BE2C (cell line): ENCODE results near the gene FREM1.

Experiments used
- DNase-seq: peaks from one replicate; pipeline ENCODE4 v3.0.0-alpha.2; 2020
- H3K27me3 ChIP-seq: fragments of 250-450 bp; sonication (Bioruptor Pico); 2 replicates; pipeline ENCODE4 v1.5.1; 2020; ENCODE audit warnings: mild to moderate bottlenecking
- H3K36me3 ChIP-seq: fragments of 250-450 bp; sonication (Bioruptor Pico); 2 replicates; pipeline ENCODE4 v1.5.1; 2020; ENCODE audit warnings: mild to moderate bottlenecking
- H3K4me1 ChIP-seq: fragments of 250-450 bp; sonication (Bioruptor Pico); 2 replicates; pipeline ENCODE4 v1.5.1; 2020
- H3K4me3 ChIP-seq: 2 replicates; pipeline ENCODE4 v1.5.1; 2011; ENCODE audit warnings: low read depth, low read length
- H3K9me3 ChIP-seq: fragments of 250-450 bp; sonication (Bioruptor Pico); 2 replicates; pipeline ENCODE4 v1.5.1; 2020
- TF ChIP-seq, protein P1 (sequence below): IDR thresholded peaks from 2 replicates; pipeline ENCODE4 v1.5.1; 2012; ENCODE audit warnings: mild to moderate bottlenecking, low read depth, low read length

The FREM1 gene

DNA sequence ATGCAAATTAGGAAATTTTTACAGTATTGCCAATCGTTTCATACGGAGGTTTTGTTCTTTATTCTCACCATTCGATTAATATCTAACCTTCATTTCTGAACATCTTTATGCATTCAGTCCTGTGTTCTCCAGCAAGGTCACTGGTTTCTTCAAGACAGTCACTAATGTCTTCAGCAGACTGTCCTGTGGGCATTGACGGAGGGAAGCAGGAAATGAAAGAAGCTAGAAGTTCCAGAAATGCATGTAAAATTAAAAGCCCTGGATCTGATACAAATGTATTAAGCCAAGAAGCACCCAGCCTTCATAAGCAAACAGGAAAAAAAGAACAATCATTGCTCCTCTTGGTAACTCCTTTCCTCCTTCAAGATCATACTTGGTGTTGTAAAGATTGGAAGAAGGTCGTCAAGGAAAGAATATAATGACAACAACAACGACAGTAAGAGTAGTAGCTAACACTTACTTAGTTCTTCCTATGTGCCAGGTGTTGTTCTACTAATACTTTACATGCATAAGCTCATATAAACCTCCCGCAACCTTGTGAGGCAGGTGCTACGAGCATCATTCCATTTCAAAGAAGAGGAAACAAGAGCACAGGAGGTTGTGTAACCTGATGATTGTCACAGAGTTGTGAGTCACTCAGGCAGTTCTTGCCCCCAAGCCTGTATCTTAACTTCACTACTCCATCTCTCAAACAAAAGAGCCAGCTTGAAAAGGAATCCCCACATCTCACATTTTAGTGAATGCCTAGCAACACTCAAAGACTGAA lies 127.8 kb downstream of the FREM1 start:
- no peak overlapping the region for H3K4me3 ChIP-seq
- no peaks in the 10 kb centered on the region; the same call in 1 of the 2 replicates for H3K4me1 ChIP-seq
- H3K27me3 ChIP-seq = no peaks in the 10 kb centered on the region
- DNase-seq = no peak
- H3K36me3 ChIP-seq = no peaks in the 10 kb centered on the region
- H3K9me3 ChIP-seq = no peaks in the 10 kb centered on the region
- TF ChIP-seq, protein P1, sequence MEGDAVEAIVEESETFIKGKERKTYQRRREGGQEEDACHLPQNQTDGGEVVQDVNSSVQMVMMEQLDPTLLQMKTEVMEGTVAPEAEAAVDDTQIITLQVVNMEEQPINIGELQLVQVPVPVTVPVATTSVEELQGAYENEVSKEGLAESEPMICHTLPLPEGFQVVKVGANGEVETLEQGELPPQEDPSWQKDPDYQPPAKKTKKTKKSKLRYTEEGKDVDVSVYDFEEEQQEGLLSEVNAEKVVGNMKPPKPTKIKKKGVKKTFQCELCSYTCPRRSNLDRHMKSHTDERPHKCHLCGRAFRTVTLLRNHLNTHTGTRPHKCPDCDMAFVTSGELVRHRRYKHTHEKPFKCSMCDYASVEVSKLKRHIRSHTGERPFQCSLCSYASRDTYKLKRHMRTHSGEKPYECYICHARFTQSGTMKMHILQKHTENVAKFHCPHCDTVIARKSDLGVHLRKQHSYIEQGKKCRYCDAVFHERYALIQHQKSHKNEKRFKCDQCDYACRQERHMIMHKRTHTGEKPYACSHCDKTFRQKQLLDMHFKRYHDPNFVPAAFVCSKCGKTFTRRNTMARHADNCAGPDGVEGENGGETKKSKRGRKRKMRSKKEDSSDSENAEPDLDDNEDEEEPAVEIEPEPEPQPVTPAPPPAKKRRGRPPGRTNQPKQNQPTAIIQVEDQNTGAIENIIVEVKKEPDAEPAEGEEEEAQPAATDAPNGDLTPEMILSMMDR = no peak

DNA sequence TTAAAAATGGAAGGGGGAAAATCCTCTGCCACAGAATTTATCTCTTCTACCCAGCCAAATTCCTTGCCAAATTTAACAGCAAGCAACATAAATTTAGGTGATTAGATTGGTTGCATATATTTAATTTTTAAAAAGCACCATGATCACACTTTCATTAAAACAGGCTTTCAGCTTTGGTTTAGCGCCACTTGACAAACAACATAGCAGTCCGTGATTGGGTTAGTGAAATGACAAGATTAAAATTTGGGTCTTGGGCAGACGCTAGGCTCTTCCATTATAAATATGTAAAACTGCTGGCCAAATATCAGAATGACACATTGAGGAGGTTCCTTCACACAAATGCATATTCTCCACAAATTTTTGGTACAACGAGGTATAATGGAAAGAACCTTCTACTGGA lies 129.5 kb downstream of the FREM1 start:
- TF ChIP-seq, protein P1 = no peak
- no peaks in the 10 kb centered on the region for H3K36me3 ChIP-seq
- no peak overlapping the region for H3K4me3 ChIP-seq

DNA sequence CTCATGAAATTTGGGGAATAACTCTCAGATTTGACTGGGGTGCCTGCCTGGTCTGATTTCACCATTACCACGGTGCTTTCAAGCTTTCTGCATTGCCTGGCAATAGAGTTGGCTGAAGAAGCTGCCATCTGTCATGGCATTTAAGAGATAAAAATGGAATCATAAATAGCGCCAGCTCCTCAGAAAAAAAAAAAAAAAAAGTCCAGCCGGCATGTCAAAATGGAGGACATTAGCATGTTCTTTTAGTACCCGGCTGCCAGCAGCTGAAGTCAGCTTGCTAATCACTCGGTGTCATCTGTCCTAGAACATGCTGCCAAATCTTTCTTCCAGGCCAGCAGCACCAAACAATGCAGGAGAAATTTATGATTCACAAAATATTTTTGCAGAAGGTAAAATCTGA lies 130.0 kb downstream of the FREM1 start:
- Histone ChIP-seq H3K27me3 (no peaks in the 10 kb centered on the region), H3K36me3 (no peaks in the 10 kb centered on the region), H3K4me1 (no peaks in the 10 kb centered on the region; the same call in 1 of the 2 replicates), H3K4me3 (no peak overlapping the region), H3K9me3 (no peaks in the 10 kb centered on the region)
- TF ChIP-seq, protein P1 = no peak
- DNase-seq = peak; percentile 13

More for the DNA sequence above, 129.5 kb downstream of the FREM1 start:
- Histone ChIP-seq H3K9me3 (no peaks in the 10 kb centered on the region), H3K27me3 (no peaks in the 10 kb centered on the region), H3K4me1 (no peaks in the 10 kb centered on the region; the same call in 1 of the 2 replicates)
- DNase-seq = no peak

DNA sequence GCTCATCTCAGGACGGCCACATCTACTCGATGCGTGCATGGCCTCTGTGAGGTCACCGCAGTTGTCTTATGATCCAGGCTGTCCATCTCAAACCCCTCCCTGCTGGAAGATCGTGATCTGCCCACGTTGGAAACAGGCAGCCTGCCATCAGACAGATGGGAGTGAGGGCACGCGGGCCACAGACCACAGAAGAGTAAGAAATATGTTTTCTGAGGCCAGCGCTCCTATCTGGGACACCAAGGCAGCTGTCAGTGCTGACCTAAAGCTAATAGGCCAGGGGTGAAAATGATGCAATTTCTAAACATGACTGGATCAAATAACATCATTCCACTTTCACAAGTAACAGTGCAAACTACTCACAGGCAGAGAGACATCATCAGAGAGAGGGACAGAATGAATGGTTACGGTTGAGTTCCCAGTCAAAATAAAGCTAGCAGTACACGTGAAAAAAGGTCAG lies 130.6 kb downstream of the FREM1 start:
- Histone ChIP-seq H3K27me3 (no peaks in the 10 kb centered on the region), H3K9me3 (no peaks in the 10 kb centered on the region), H3K4me3 (no peak overlapping the region), H3K4me1 (no peaks in the 10 kb centered on the region; the same call in 1 of the 2 replicates), H3K36me3 (no peaks in the 10 kb centered on the region)
- TF ChIP-seq, protein P1 = no peak
- no peak for DNase-seq

DNA sequence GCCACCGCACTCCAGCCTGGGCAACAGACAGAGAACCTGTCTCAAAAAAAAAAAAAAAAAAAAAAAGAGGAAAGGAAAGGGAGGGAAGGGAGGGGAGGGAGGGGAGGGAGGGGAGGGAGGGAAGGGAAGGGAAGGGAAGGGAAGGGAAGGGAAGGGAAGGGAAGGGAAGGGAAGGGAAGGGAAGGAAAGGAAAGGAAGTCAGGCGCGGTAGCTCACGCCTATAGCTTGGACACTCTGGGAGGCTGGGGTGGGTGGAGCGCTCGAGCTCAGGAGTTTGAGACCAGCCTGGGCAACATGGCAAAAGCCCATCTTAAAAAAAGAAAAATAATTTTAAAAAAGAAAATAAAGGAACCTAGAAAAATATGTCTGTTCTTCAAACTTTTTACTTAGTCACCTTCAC lies 131.7 kb downstream of the FREM1 start:
- no peaks in the 10 kb centered on the region; the same call in 1 of the 2 replicates for H3K4me1 ChIP-seq
- H3K27me3 ChIP-seq = no peaks in the 10 kb centered on the region
- no peaks in the 10 kb centered on the region for H3K36me3 ChIP-seq
- no peak overlapping the region for H3K4me3 ChIP-seq
- no peaks in the 10 kb centered on the region for H3K9me3 ChIP-seq
- TF ChIP-seq, protein P1 = no peak
- no peak for DNase-seq

DNA sequence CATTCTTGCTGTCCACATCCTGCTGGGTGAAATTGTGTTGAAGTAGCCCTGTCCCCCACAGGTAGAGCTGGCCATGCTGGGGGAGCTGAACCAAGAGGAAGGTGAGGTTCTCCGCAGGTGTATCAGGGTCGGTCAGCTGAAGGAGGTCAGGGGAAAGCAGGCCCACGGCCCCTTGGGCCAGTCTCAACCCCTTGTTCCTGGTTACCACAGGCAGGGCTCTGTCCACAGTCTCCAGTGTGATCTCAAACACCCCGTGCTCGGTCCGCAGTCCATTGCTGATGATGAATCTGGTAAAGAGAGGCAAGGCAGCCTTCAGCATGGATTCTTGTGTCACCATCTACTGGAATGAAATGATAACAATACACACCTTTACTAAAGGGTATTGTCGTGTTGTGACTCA lies 134.3 kb downstream of the FREM1 start:
- no peak overlapping the region for H3K4me3 ChIP-seq
- TF ChIP-seq, protein P1 = no peak
- no peak for DNase-seq
- H3K36me3 ChIP-seq = no peaks in the 10 kb centered on the region
- peaks cover under 1% of the 10 kb centered on the region; the same call in 1 of the 2 replicates for H3K4me1 ChIP-seq
- H3K9me3 ChIP-seq = no peaks in the 10 kb centered on the region
- H3K27me3 ChIP-seq = no peaks in the 10 kb centered on the region
